G401.6 (cell line): ENCODE results near the gene TMEM185A.
"Not testable (repeated sequence)": the region's sequence is repeated elsewhere in the genome, so short reads cannot be mapped to it uniquely, and the experiment has no call there.

ENCODE experiments used
- FAIRE-seq: peaks from 2 replicates; lab custom pipeline; 2012; peaks lifted over from hg19 to GRCh38; lab: Jason Lieb, UNC

Gene TMEM185A

GRCh38 chrX:149551245-149551938, 80.2 kb downstream of the TMEM185A start:
- not testable (repeated sequence) for FAIRE-seq

DNA sequence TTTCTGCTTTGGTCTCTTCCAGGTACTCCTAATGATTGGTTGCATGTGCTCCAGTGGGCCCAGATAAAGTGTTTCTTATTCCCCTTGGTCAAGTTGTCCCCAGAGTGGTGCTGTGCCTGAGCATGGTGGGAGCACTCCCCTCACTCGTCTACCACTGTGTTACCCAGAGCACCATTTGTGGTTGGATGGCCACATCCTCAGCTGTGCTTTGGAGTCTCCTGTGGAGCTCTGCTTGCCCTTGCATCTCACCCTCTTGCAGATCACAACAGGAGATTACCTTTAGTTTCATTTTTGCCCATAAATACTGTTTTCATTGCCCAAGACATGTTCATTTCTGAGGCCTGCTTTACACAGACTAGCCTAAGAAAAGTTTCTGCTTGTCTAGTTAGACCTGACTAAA, 81.1 kb downstream of the TMEM185A start:
- not testable (repeated sequence) for FAIRE-seq

DNA sequence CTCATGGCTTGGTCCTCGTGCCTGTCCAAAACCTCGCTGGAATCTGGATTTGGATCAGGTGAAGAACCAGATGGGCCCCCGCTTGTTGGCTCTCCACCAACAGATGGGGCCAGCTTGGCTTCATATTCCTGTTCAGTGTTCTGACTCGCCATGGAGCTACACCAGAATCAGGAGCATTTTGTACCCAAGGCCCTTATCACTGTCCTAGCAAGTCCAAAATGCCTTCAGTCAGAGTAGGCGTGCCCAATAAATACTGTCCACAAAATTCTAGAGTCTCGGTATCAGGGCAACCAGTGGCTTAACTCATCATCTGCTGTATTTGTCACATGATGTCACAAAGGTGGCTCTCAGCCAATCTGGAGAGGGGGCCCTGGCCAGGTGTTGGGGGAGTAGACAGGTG, 81.9 kb downstream of the TMEM185A start, which contains the start of gene HSFX3:
TSS of gene HSFX3 (minus strand) at position 224 of the 400 bp plus-strand sequence. CDS start at position 152, 72 bp downstream.
- FAIRE-seq, result not testable (repeated sequence)

GRCh38 chrX:149547782-149548181, 83.8 kb downstream of the TMEM185A start:
- FAIRE-seq, result not testable (repeated sequence)

DNA sequence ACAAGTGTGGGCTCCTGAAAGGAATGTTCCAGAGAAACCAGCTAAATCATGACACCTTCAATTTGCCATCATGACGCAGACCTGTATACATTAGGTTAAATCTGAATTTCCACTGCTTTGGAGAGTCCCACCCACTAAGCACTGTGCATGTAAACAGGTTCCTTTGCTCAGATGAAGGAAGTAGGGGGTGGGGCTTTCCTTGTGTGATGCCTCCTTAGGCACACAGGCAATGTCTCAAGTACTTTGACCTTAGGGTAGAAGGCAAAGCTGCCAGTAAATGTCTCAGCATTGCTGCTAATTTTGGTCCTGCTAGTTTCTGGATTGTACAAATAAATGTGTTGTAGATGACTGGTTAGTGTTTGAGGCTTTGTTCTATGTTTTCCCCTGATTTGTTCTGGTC, 84.6 kb downstream of the TMEM185A start:
- FAIRE-seq, result not testable (repeated sequence)
